GM10266 (cell line): ENCODE data around the gene PFDN4.

Source experiments
- DNase-seq: peaks from one replicate; pipeline ENCODE4 v3.0.0; 2012; ENCODE audit errors: extremely low spot score
- TF ChIP-seq, protein P1 (sequence below): IDR thresholded peaks from 2 replicates; pipeline ENCODE4 v1.5.1; 2012; ENCODE audit warnings: mild to moderate bottlenecking, low read depth; ENCODE audit not compliant: control insufficient read depth, insufficient read depth; ENCODE audit errors: missing control alignments

PFDN4 gene

DNA sequence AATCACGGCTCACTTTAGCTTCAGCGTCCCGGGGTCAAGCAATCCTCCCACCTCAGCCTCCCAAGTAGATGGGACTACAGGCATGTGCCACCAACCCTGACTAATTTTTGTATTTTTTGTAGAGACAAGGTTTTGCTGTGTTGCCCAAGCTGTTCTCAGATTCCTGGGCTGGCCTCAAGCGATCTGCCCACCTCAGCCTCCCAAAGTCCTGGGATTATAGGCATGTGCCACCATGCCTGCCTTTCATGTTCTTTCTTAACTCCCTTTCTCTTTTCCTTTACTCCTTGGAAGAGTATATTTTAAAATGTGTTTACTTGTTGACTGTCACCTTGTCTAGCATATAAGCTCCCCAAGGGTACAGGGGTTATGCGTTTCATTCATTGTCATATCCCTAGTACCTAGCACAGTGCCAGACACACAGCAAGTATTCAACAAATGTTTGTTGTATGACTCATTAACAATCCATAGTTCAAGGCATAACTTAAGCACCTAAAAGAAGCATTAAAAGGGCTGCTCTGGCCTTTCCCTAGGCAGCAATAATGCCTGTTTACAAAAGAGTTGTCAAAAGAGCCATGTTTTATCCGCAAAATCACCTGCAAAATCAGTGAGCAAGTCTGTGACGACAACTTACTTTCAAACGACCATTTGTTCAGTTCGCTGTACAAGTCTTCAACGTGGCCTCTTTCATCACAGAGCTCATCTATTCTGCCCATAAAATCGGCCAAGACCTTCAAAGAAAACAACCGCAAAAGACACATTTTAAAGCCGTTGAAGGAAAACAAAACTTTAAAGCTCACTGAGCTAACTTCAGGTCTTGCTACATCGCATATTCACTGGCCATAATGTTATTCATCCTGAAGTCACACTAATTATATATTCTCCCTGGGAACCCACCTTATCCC lies 38.7 kb upstream of the PFDN4 start:
- TF ChIP-seq, protein P1, sequence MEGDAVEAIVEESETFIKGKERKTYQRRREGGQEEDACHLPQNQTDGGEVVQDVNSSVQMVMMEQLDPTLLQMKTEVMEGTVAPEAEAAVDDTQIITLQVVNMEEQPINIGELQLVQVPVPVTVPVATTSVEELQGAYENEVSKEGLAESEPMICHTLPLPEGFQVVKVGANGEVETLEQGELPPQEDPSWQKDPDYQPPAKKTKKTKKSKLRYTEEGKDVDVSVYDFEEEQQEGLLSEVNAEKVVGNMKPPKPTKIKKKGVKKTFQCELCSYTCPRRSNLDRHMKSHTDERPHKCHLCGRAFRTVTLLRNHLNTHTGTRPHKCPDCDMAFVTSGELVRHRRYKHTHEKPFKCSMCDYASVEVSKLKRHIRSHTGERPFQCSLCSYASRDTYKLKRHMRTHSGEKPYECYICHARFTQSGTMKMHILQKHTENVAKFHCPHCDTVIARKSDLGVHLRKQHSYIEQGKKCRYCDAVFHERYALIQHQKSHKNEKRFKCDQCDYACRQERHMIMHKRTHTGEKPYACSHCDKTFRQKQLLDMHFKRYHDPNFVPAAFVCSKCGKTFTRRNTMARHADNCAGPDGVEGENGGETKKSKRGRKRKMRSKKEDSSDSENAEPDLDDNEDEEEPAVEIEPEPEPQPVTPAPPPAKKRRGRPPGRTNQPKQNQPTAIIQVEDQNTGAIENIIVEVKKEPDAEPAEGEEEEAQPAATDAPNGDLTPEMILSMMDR = no peak
- DNase-seq = no peak

GRCh38 chr20:54170026-54170471 lies 37.8 kb upstream of the PFDN4 start:
- no peak for DNase-seq
- TF ChIP-seq, protein P1 = no peak

- no peak for DNase-seq
Observed at GRCh38 chr20:54170963-54171362, 36.9 kb upstream of the PFDN4 start.

GRCh38 chr20:54172532-54172855 lies 35.4 kb upstream of the PFDN4 start:
- TF ChIP-seq, protein P1 = no peak
- no peak for DNase-seq

More at GRCh38 chr20:54170963-54171362, 36.9 kb upstream of the PFDN4 start:
- TF ChIP-seq, protein P1 = no peak

DNA sequence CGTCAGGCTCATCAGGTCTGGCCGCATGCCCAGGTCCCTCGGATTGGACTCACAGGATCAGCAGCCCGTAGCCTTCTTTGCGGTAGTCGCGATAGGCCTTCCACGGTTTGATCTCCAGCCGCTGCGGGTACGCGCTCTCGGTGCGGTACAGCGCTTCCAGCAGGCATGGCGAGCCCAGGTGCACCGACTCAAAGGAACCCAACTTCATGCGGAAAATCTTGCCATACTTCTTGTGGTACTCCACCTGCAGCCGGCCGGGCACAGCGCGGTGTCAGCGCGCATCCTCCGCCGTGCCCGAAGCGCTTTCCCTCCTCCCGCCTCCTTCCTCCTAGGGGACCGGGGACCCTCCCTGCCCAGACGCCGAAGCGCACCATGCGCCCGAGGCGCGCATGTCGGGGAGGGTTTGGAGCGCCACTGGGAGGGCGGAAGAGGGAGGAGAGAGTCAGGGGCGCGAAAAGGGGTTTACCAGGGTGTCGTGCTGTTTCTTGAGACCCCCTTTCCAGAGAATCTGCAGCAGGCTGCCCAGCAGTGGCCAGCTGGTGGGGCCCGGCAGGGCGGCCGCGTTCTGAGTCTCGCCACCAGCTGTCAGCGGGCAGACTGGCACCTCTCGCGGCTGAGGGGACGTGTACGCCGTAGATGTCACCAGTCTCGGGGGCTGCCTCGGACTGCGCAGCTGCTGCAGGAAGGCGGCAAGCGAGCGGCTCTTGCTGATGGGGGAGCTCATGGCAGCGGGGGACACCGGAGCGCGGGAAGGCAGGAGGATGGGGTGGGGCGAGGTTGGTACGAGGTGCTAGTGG lies 34.8 kb upstream of the PFDN4 start:
- TF ChIP-seq, protein P1 = no peak
- no peak for DNase-seq

DNA sequence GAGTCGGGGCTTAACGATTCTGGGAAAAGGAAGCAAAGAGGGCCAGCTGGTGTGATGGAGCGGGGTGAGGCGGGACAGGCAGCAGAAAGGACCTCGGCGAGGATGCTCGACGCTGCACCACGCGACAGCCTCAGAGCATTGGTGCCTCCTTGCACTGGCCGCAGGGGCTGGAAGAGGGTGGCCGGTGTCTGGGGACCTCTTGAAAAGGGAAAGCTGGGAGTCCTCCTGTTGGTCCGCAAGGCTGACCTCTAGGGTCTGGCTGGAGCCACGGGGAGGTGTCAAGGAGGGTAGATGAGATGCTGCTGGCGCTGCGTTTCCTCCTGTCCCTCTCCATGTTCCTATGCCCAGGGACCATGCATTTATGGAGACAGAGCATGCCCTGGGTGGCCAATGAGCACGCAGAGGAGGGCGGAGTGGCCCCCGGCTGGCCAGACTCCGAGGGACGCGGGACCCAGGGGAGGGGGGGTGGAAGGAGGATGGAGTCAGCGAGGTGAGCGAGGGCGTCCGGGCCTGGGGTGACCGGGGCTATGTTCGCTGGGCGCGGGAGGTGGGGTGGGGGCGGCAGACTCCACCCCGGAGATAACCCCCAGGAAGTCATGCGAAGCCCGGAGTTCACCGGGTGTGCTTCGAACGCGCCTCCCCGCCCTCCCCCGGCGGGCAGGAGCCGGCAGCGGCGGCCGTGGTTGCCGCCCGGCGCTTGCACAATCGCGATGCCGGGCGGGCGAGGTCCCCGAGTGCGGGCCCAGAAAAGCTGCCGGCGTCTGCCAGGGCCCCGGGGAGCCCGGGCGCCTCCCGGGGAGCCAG lies 34.0 kb upstream of the PFDN4 start, which contains the start of gene CYP24A1:
Gene CYP24A1 (minus strand): TSS at position 334 of the 804 bp plus-strand sequence. CDS start 407 bp downstream, outside the sequence.
- TF ChIP-seq, protein P1 = no peak
- no peak for DNase-seq
